NCI-H460 (cell line): ENCODE data around the gene AATK. TPM values are rescaled to one million over a fixed set of nuclear protein-coding genes. Genes with fewer than 3 reads are reported as not detected.

Source experiments
- DNase-seq: peaks from one replicate; pipeline ENCODE4 v3.0.0-alpha.2; 2016; ENCODE audit warnings: low read depth; ENCODE audit errors: extremely low read depth
- polyA plus RNA-seq: library from polyadenylated mRNA; depleted of rRNA; stranded (reverse); fragments of >200 nt; gene quantifications from 2 replicates; pipeline ENCODE4 v1.2.3, GENCODE V29; 2014; cell fraction: nucleus; rRNA removed
- total RNA-seq: library from RNA; depleted of rRNA; stranded (reverse); fragments of >200 nt; shearing (Covaris generic); gene quantifications from 2 replicates; pipeline ENCODE4 v1.2.3, GENCODE V29; 2014; rRNA removed

AATK gene, protein sequence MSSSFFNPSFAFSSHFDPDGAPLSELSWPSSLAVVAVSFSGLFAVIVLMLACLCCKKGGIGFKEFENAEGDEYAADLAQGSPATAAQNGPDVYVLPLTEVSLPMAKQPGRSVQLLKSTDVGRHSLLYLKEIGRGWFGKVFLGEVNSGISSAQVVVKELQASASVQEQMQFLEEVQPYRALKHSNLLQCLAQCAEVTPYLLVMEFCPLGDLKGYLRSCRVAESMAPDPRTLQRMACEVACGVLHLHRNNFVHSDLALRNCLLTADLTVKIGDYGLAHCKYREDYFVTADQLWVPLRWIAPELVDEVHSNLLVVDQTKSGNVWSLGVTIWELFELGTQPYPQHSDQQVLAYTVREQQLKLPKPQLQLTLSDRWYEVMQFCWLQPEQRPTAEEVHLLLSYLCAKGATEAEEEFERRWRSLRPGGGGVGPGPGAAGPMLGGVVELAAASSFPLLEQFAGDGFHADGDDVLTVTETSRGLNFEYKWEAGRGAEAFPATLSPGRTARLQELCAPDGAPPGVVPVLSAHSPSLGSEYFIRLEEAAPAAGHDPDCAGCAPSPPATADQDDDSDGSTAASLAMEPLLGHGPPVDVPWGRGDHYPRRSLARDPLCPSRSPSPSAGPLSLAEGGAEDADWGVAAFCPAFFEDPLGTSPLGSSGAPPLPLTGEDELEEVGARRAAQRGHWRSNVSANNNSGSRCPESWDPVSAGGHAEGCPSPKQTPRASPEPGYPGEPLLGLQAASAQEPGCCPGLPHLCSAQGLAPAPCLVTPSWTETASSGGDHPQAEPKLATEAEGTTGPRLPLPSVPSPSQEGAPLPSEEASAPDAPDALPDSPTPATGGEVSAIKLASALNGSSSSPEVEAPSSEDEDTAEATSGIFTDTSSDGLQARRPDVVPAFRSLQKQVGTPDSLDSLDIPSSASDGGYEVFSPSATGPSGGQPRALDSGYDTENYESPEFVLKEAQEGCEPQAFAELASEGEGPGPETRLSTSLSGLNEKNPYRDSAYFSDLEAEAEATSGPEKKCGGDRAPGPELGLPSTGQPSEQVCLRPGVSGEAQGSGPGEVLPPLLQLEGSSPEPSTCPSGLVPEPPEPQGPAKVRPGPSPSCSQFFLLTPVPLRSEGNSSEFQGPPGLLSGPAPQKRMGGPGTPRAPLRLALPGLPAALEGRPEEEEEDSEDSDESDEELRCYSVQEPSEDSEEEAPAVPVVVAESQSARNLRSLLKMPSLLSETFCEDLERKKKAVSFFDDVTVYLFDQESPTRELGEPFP (N-terminal part only)
- total RNA-seq = 0.43 and 0.74 TPM in 2 replicates
- polyA plus RNA-seq = 0.07 and 0.51 TPM in 2 replicates

- DNase-seq = no peak
Observed at GRCh38 chr17:81166033-81166492, at the start of gene AATK. Gene AATK, minus strand, starts transcription at chr17:81166221. Its CDS starts 229 bp downstream, at chr17:81165992.

GRCh38 chr17:81213978-81214377 is 48.0 kb upstream of the AATK start:
- no peak for DNase-seq

- no peak for DNase-seq
Observed at GRCh38 chr17:81212365-81212764, 46.3 kb upstream of the AATK start.

- DNase-seq = no peak
Observed at GRCh38 chr17:81210868-81211267, 44.8 kb upstream of the AATK start.

- DNase-seq = no peak
Observed at GRCh38 chr17:81210466-81210865, 44.4 kb upstream of the AATK start.

GRCh38 chr17:81209141-81209540 is 43.1 kb upstream of the AATK start:
- DNase-seq = no peak

DNA sequence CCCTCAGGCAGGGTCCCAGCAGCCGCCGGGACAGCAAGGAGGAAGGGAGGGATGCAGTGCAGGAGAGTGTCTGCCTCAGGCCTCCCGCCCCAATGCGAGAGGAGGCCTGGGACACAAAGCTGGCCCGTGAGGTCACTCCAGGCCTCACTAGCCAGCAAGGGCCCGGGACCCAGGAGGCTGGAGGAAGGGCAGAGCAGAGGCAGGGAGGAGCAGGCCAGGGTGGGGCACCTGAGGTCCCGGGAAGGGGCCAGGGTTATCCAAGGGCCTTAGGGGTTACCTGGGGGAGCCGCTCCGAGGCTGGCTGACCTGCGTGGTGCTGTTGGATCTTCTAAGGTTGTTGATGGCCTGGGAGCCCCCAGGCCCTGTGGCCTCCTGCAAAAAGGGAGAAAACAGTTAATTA is 42.6 kb upstream of the AATK start:
- DNase-seq = no peak

DNA sequence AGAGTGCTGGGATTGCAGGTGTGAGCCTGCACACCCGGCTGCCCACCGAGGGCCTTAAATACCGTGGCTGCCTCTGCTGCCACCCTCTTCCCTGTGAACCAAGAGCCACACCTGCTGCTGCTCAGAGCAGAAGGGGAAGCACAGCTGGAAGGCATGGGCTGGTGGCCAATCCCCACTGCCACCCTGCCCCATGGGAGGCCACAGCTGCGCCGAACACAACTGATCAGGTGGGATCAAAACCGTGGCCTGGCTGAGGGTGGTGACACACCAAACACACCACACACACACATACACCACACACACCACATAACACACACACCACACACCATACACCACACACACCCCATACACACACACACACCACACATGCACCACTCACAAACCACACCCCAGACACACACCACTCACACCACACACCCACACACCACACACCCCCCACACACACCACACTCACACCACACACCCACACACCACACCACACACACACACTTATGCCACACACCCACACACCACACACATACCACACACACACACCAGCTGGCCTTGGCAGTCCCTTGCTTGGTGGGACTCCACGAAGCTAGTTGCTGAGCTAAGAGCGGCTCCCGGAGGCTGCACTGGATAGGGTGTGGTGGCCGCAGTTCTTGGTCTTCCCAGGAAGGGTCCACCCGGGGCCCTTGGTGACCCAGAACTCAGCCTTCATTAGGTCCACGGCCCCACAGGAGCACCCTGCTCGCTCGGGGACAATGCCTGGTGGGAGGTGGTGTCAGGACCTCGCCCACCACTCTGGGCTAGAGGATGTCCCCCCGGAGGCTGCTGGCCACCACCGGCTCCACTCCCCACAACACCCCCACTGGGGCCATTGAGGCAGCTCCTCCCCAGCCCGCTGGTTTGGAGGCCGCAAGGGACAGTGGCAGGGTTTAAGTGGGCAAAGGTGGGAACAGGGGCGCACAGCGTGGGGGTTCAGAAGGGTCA is 41.9 kb upstream of the AATK start:
- DNase-seq = no peak

GRCh38 chr17:81206657-81207056 is 40.6 kb upstream of the AATK start:
- DNase-seq = no peak

- DNase-seq = no peak
Observed at GRCh38 chr17:81206166-81206565, 40.1 kb upstream of the AATK start.

DNA sequence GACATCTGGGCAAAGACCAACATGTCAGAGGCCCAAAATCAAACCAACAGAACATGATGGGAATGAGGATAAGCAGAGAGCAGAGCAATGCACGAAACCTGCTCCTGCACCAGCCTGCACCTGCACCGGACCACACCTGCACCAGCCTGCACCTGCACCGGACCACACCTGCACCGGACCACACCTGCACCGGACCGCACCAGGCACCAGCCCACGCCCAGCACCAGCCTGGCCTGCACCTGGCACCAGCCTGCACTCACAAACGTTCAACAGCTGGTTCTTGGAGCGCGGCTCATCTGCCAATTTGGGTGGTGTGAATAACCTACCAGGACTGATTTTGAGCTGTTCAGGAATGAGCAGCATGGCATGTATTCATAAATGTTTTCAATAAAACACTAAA is 38.6 kb upstream of the AATK start:
- DNase-seq = no peak

- no peak for DNase-seq
Observed at GRCh38 chr17:81203136-81203535, 37.1 kb upstream of the AATK start.

DNA sequence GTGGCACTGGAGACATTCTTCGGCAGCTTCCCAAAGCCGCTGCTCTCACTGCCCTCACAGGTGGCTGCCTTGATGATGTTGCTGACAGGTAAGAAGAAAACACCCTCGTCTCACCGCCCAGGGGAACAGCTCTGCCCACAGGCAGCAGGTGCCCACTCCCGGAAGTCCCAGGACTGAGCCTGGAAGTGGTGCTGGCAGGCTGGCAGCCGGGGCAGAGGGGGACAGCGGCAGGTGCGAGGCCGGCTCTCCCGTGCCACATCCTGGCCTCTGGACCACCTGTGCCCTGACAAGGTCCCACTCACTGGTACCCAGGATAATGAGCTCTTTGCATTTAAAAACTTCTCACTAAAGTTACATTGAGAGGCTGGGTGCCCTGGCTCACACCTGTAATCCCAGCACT is 36.3 kb upstream of the AATK start:
- no peak for DNase-seq

DNA sequence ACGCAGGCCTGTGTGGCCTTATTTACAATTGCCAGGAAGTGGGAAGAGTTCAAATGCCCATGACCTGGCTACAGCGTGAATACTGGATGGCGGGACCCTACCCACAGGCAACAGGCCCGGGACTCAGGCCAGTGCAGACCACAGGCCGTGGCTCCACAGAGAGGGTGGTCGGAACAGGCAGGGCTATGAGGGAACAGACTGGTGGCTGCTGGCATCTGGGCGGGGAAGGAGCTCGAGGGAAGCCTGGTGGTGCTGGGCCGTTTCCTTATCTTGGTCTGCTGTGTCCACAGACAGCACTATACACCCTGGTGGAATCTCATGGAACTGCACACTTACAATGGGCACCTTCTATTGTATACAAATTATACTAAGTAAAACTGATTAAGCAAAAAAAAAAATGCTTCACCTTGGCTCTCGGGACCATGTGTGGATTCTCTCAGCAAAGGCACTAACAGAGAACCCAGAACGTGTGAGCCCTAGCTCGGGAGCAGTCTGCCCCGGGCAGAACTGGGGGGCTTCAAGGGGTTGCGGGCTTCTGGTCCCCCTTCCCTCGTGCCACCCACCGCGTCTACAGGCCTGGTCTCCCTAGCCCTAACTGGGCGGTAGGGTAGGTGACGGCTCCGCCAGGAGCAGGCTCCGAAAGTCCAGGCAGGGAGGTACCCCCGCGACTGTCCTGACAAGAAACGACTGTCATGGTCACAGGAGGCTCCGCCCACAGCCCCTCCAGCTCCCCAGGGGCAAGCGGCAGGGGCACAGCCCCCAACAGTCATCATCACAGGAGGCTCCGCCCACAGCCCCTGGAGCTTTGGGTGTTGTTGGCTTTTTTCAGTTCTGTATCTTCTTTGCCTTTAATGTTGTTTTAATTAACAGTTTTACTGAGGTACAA is 34.9 kb upstream of the AATK start:
- peak; percentile 68 for DNase-seq

GRCh38 chr17:81200201-81200600 is 34.2 kb upstream of the AATK start:
- DNase-seq = no peak

DNA sequence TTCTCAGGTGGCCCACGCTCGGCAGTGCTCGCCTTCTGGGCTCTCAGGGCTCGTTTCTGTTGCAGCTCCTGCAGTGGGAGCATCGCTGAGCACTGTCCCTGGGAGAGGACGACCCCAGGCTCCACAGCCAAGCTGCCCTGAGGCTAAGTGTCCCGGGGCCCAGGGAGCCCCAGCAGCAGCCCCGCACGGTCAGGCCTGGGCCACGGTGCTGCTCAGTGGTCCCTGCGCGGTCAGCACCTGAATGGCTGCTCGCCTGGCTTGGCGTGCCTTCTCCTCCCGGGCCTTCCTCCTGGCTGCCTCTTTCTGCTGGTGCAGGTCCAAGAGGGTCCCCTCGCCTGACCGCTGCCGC is 33.4 kb upstream of the AATK start:
- DNase-seq = no peak

- no peak for DNase-seq
Observed at GRCh38 chr17:81198826-81199481, 32.9 kb upstream of the AATK start.

DNA sequence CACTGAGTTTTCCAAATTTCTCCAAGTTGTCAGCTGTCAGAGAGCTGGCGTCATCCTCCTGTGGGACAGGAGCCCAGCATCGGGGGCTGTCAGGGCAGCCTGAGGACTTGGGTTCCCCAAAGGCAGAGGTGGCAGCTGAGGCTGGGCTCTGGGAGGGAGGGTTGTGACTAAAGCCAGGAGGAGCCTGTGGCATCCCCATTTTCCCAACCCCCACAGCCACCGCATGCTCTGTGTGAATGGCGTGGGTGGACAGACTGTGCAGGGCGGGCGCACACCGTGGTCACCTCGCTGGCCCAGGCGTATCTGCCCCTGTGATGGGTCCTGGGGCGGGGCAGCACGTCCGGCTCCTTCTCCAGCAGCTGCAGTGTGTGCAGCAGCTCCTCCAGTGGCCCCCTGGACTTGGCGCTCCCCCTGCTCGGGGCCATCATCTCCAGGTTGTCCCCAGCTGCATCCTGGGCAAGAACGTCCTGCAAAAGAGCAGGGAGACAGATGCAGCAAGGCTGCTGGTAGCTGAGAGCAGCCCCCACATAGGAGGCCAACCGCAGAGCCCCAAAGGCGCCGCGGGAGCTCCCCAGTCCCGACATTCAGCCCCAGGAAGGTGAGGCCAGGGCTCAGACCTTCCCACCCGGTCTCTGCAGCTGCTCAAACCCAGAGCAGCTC is 31.9 kb upstream of the AATK start:
- no peak for DNase-seq
